MCF 10A (cell line): Measurements from ENCODE around the gene ZFYVE21. TPM values are rescaled to one million over a fixed set of nuclear protein-coding genes. Genes with fewer than 3 reads are reported as not detected.

ENCODE experiments used
- BruUV-seq: library from RNA; stranded (reverse); fragments of 400-500 nt; replicated peaks from 2 replicates; lab custom pipeline; 2021; lab: Mats Ljungman, UMichigan
- CTCF ChIA-PET: fragments of 300-600 bp; sonication (Branson Sonifier 250); formaldehyde crosslinking; extraction: SDS; loops from one replicate; lab custom pipeline; 2021; ENCODE audit warnings: antibody characterized with exemption, inconsistent platforms; lab: Yijun Ruan, JAX
- POLR2A ChIA-PET: fragments of 300-600, 350-650 bp; sonication (Branson Sonifier 250); formaldehyde crosslinking; extraction: SDS; loops from one replicate; lab custom pipeline; 2020; ENCODE audit warnings: antibody characterized with exemption, inconsistent platforms; lab: Yijun Ruan, JAX
- DNase-seq: peaks from one replicate; pipeline ENCODE4 v3.0.0-alpha.2; 2018; ENCODE audit not compliant: unreplicated experiment
- H3K27ac Mint-ChIP-seq: one replicate; pipeline ENCODE4 v1.8.0; 2022; ENCODE audit warnings: mild to moderate bottlenecking, low read depth, mixed read lengths; ENCODE audit not compliant: unreplicated experiment
- H3K27me3 Mint-ChIP-seq: one replicate; pipeline ENCODE4 v1.8.0; 2022; ENCODE audit warnings: mixed read lengths; ENCODE audit not compliant: insufficient read depth, unreplicated experiment
- H3K36me3 Mint-ChIP-seq: one replicate; pipeline ENCODE4 v1.8.0; 2022; ENCODE audit warnings: mild to moderate bottlenecking, moderate library complexity, mixed read lengths; ENCODE audit not compliant: insufficient read depth, unreplicated experiment
- H3K4me1 Mint-ChIP-seq: one replicate; pipeline ENCODE4 v1.8.0; 2022; ENCODE audit warnings: mixed read lengths; ENCODE audit not compliant: insufficient read depth, unreplicated experiment
- H3K4me3 Mint-ChIP-seq: one replicate; pipeline ENCODE4 v1.8.0; 2022; ENCODE audit warnings: mild to moderate bottlenecking, moderate library complexity, mixed read lengths; ENCODE audit not compliant: unreplicated experiment
- H3K9me3 Mint-ChIP-seq: one replicate; pipeline ENCODE4 v1.8.0; 2022; ENCODE audit warnings: mixed read lengths; ENCODE audit not compliant: unreplicated experiment
- CTCF ChIP-seq: fragments of 200-600 bp; IDR thresholded peaks from one replicate; pipeline ENCODE4 v1.8.0; 2022; ENCODE audit warnings: antibody characterized with exemption, mild to moderate bottlenecking; ENCODE audit not compliant: unreplicated experiment
- intact Hi-C: fragments of 100-400 bp; cut with micrococcal nuclease; formaldehyde crosslinking; loops from 2 replicates; pipeline ENCODE4 v1.14.1; 2022
- total RNA-seq: library from RNA; stranded (reverse); gene quantifications from 2 replicates; pipeline ENCODE4 v1.2.3, GENCODE V29; 2022

ZFYVE21 gene
- total RNA-seq, 1 experiment from 2014 or later, result 35.5 TPM

DNA sequence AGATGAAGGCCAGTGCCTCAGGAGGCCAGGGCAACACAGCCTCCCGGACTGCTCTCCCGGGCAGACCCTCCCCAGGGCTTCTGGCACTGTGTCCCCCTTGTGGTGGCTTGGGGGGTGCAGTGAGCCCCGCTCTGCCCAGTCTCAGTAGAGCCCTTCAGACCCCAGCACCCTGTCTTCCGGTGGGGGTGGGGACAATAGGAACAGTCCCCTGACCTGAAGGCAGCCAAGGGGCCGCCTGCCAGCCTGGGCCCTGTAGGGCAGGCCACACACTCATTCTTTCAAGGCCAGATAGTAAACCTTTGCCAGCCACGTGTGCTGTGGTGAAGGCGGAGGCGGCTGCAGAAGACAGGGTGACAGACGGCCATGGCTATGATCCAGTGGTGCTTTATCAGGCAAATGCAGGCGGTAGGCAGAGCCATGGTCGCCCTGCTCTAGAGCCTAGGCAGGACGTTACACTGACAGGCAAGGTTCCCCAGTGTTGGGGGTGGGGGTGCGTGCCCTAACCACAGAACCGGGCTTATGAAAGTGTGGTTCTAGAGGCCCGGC is 15.0 kb downstream of the ZFYVE21 start:
- no peaks in the 10 kb centered on the region for H3K4me1 Mint-ChIP-seq
- no peaks in the 10 kb centered on the region for H3K27me3 Mint-ChIP-seq
- no peaks in the 10 kb centered on the region for H3K9me3 Mint-ChIP-seq
- TF ChIP-seq CTCF, result no peak
- H3K27ac Mint-ChIP-seq, result no peak overlapping the region
- H3K36me3 Mint-ChIP-seq, result peaks cover 51% of the 10 kb centered on the region
- DNase-seq, result no peak
- no TSS peak for BruUV-seq
- no peak overlapping the region for H3K4me3 Mint-ChIP-seq
- intact Hi-C loops, result no loop called here
- CTCF ChIA-PET, result no interaction called here
- POLR2A ChIA-PET, result no interaction called here

GRCh38 chr14:103731481-103731880 is 15.9 kb downstream of the ZFYVE21 start:
- ChIA-PET POLR2A (no interaction called here), CTCF (no interaction called here)
- Mint-ChIP-seq H3K27ac (no peak overlapping the region), H3K4me3 (no peak overlapping the region), H3K4me1 (no peaks in the 10 kb centered on the region), H3K27me3 (no peaks in the 10 kb centered on the region), H3K9me3 (no peaks in the 10 kb centered on the region), H3K36me3 (peaks cover 46% of the 10 kb centered on the region)
- BruUV-seq, result no TSS peak
- intact Hi-C loops, result no loop called here
- no peak for TF ChIP-seq CTCF
- DNase-seq, result no peak

DNA sequence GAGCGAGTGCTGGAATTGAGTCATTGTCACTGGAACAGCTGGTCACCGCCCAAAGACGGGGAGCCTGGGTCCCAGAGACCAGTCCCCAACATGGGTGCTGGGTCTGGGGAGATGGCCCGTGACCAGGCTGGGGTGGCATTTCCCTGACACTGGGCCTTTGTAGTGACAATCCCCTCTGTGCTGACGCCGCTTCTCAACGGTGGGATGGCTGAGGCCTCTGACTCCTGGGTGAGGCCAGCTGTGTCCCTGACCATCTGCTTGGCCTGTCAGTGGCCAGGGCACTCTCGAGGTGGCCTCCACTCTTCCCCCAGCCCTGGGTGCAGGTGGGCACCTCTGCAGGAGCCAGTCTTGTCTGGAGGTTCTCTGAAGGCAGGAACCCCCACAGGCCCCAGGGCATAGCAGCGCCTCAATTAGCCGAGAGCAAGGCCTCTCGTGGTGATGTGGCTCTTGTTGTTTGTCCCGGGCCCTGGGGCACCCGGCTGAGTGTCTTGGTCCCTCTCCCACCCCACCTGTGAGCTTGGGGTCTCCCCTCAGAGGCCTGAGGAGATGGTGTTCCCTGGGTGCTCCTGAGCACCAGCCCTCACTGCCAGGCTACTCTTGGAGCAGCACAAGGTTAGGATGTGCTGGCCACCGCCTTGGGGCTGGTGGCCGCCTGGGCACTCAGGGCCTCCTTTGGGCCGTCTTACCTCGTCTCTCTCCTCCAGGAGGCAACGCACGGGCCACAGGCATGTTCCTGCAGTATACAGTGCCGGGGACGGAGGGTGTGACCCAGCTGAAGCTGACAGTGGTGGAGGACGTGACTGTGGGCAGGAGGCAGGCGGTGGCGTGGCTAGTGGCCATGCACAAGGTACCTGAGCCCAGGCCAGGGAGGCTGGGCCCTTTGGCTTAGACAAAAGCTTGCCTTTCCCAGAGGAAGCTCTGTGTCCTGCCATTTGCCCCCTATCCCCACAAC is 16.6 kb downstream of the ZFYVE21 start:
- DNase-seq, result no peak
- H3K27ac Mint-ChIP-seq, result no peak overlapping the region
- H3K4me1 Mint-ChIP-seq, result no peaks in the 10 kb centered on the region
- intact Hi-C loops, result no loop called here
- no peaks in the 10 kb centered on the region for H3K27me3 Mint-ChIP-seq
- peaks cover 47% of the 10 kb centered on the region for H3K36me3 Mint-ChIP-seq
- ChIA-PET CTCF (interaction anchor here (0.5 kb wide), 1 partner anchor 492 kb away, joined by 3 read pairs; no protein-coding TSS in a partner anchor), POLR2A (no interaction called here)
- no TSS peak for BruUV-seq
- no peak for TF ChIP-seq CTCF
- H3K4me3 Mint-ChIP-seq, result no peak overlapping the region
- H3K9me3 Mint-ChIP-seq, result no peaks in the 10 kb centered on the region

- no peak for DNase-seq
- Mint-ChIP-seq H3K36me3 (peaks cover 56% of the 10 kb centered on the region), H3K4me3 (no peak overlapping the region), H3K4me1 (no peaks in the 10 kb centered on the region), H3K27ac (no peak overlapping the region), H3K9me3 (no peaks in the 10 kb centered on the region), H3K27me3 (no peaks in the 10 kb centered on the region)
- ChIA-PET CTCF (no interaction called here), POLR2A (interaction anchor here (1.2 kb wide), 1 partner anchor 11 kb away, joined by 6 read pairs; no protein-coding TSS in a partner anchor)
- intact Hi-C loops, result no loop called here
- TF ChIP-seq CTCF, result no peak
- BruUV-seq, result TSS peak; percentile 74
These were observed 17.4 kb downstream of the ZFYVE21 start for GRCh38 chr14:103732868-103733620.
